Body of pancreas (tissue), 4 donors: ENCODE data around the gene CTDSPL.

Experiments used
- POLR2A ChIP-seq, 3 donors: fragments of 450-650 bp; IDR thresholded peaks; one replicate each; pipeline ENCODE4 v1.6.1; 2016; ENCODE audit warnings: antibody characterized with exemption in 3 of 3, mild to moderate bottlenecking in 2 of 3
- TF ChIP-seq, protein P1 (sequence below), 7 experiments: fragments of 450-650 bp in 4 of 7; fragments of 200-600 bp in 3 of 7; sonication (generic) in 3 of 7; IDR thresholded peaks; one replicate each; pipeline ENCODE4 v1.5.1; 2016 to 2019; ENCODE audit warnings: antibody characterized with exemption in 7 of 7

DNA sequence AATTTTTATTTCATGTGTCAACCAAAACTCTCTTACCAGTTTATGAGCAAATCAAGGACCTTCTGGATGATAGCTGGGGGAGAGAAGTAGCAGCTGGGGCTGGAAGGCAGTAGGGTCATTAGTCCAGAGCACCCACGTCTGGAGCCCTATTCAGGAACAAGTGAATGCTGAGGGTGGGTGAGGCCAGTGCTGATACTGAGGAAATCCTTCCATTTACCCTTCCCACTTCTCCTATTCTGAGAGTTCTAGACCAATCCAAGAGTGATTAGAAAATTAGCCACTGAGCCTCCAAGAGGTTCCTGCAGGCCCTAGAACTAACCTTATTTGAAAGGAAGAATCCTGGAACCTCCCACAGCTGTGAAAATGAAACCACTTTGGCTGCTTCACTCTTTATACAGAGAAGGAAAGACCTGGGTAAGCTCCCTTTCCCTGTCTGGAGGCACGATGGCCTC is 82.7 kb downstream of the CTDSPL start:
- TF ChIP-seq, protein P1, sequence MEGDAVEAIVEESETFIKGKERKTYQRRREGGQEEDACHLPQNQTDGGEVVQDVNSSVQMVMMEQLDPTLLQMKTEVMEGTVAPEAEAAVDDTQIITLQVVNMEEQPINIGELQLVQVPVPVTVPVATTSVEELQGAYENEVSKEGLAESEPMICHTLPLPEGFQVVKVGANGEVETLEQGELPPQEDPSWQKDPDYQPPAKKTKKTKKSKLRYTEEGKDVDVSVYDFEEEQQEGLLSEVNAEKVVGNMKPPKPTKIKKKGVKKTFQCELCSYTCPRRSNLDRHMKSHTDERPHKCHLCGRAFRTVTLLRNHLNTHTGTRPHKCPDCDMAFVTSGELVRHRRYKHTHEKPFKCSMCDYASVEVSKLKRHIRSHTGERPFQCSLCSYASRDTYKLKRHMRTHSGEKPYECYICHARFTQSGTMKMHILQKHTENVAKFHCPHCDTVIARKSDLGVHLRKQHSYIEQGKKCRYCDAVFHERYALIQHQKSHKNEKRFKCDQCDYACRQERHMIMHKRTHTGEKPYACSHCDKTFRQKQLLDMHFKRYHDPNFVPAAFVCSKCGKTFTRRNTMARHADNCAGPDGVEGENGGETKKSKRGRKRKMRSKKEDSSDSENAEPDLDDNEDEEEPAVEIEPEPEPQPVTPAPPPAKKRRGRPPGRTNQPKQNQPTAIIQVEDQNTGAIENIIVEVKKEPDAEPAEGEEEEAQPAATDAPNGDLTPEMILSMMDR (IDR thresholded peaks at IDR 0.05) = no peak
- no peak for TF ChIP-seq POLR2A (IDR thresholded peaks at IDR 0.05)
